Measurements from ENCODE around the gene CBX7. TPM values are rescaled to one million over a fixed set of nuclear protein-coding genes. Genes with fewer than 3 reads are reported as not detected.

CBX7 gene
- total RNA-seq, 1 donor from 2014 or later: 85.4 TPM

DNA sequence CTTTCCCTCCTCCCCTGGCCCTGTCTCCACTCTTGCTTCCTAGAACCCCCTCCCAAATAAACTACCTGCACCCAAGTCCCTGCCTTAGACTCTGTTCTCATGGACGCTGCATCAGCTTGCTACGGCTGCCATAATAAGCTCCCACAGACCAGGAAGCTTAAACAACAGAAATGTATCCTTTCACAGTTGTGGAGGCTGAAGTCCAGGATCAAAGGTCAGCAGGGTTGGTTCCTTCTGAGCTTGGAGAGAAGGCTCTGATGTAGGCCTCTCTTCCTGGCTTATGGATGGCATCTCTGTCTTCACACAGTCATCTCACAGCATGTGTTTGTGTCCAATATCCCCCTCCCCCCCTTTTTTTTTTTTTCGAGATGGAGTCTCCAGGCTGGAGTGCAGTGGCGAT, 23.4 kb downstream of the CBX7 start:
- Histone ChIP-seq H3K36me3 (peaks cover 17% of the 10 kb centered on the region), H3K4me1 (peaks cover 22% of the 10 kb centered on the region), H3K4me3 (no peak overlapping the region), H3K27ac (replicated peaks) (no peak overlapping the region), H3K9me3 (replicated peaks) (no peaks in the 10 kb centered on the region), H3K27me3 (ENCODE audit: low read depth) (no peaks in the 10 kb centered on the region)
- DNase-seq: no peak
- intact Hi-C loops (cut with micrococcal nuclease): no loop called here
- TF ChIP-seq, protein P1, sequence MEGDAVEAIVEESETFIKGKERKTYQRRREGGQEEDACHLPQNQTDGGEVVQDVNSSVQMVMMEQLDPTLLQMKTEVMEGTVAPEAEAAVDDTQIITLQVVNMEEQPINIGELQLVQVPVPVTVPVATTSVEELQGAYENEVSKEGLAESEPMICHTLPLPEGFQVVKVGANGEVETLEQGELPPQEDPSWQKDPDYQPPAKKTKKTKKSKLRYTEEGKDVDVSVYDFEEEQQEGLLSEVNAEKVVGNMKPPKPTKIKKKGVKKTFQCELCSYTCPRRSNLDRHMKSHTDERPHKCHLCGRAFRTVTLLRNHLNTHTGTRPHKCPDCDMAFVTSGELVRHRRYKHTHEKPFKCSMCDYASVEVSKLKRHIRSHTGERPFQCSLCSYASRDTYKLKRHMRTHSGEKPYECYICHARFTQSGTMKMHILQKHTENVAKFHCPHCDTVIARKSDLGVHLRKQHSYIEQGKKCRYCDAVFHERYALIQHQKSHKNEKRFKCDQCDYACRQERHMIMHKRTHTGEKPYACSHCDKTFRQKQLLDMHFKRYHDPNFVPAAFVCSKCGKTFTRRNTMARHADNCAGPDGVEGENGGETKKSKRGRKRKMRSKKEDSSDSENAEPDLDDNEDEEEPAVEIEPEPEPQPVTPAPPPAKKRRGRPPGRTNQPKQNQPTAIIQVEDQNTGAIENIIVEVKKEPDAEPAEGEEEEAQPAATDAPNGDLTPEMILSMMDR (IDR thresholded peaks at IDR 0.05; ENCODE audit: borderline replicate concordance): no peak

DNA sequence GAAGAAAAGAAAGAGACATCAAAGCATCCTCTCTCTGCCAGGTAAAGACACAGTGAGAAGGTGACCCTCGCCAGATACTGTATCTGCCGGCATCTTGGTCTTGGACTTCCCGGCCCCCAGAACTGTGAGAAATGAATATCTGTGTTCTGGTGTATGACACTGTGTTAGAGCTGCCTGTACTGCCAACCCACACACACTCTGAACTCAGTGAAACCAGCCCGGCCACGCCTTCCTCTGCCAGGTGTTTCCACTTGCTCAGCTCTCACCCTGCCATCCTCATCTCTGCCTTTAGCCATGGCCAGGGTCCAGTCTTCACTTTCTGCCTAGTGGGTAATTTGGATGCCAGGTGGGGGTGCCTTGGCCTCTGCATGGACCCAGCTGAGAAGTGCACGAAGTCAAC, 24.0 kb downstream of the CBX7 start:
- Histone ChIP-seq H3K4me3 (no peak overlapping the region), H3K27ac (replicated peaks) (no peak overlapping the region), H3K4me1 (peaks cover 22% of the 10 kb centered on the region), H3K36me3 (peaks cover 12% of the 10 kb centered on the region), H3K9me3 (replicated peaks) (no peaks in the 10 kb centered on the region), H3K27me3 (ENCODE audit: low read depth) (no peaks in the 10 kb centered on the region)
- TF ChIP-seq, protein P1 (IDR thresholded peaks at IDR 0.05; ENCODE audit: borderline replicate concordance): no peak
- DNase-seq: no peak
- intact Hi-C loops (cut with micrococcal nuclease): no loop called here

DNA sequence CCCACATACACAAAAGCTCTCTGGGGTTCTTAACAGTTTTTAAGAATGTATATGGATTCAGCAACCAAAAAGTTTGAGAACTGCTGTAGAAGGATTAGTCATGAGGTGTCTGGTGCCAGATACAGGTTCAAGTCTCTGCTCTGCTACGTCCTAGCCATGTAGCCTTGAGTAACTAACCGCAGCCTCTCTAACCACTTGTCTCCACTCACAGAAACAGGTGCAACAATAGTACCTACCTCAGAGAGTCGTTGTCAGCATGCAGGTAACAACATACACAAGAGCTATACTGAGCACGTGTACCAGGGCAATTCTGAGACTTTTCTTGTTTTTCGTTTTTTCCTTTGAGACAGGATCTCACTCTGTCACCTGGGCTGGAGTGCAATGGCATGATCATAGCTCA, 26.9 kb downstream of the CBX7 start:
- Histone ChIP-seq H3K36me3 (no peaks in the 10 kb centered on the region), H3K9me3 (replicated peaks) (no peaks in the 10 kb centered on the region), H3K27me3 (ENCODE audit: low read depth) (no peaks in the 10 kb centered on the region), H3K4me3 (no peak overlapping the region), H3K27ac (replicated peaks) (no peak overlapping the region), H3K4me1 (peaks cover 8% of the 10 kb centered on the region)
- no peak for DNase-seq
- intact Hi-C loops (cut with micrococcal nuclease): no loop called here
- TF ChIP-seq, protein P1 (IDR thresholded peaks at IDR 0.05; ENCODE audit: borderline replicate concordance): no peak

DNA sequence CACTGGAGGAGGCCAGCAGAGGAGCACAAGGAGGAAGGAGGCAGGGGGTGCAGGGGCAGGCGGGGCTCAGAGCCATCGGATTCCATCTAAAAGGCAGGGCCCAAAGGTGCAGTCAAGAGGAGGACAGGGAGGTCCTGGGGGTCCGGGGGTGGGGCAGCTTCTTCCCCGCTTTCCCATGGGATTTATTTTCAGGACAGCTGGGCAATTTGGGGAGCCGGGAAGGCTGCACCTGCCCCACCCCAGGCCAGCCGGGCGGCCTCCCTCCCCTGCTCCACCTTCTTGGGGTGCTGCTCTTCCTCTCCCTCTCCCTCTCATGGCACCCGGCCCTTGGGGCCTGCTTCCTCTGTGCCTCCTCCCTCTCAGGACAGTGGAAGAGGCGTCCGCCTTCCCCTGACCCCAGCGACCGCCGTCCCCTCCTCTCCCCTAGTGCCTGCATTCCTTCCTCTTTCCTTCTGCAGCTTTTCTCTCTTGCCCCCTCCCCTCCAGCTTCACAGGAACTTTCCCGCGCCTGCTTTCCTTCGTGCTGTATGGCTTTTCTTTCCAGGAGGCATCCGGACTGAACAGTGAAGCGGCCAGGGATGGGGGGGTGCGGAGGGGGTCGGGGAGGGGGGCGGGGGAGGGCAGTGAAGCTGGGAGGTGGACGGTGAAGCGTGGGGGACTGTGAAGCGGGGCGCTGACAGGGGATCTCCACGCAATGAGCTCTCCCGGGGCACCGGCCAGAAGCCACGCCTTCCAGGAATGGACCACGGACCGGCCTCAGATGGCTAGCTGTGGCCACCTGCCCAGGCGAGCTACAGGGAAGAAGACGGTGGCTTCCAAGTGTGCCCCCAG, 28.5 kb downstream of the CBX7 start:
- no peaks in the 10 kb centered on the region for H3K9me3 ChIP-seq (replicated peaks)
- no peak overlapping the region for H3K27ac ChIP-seq (replicated peaks)
- no peak for DNase-seq
- intact Hi-C loops (cut with micrococcal nuclease): no loop called here
- H3K4me1 ChIP-seq: peaks cover 2% of the 10 kb centered on the region
- TF ChIP-seq, protein P1 (IDR thresholded peaks at IDR 0.05; ENCODE audit: borderline replicate concordance): no peak
- H3K4me3 ChIP-seq: no peak overlapping the region
- no peaks in the 10 kb centered on the region for H3K36me3 ChIP-seq
- H3K27me3 ChIP-seq (ENCODE audit: low read depth): no peaks in the 10 kb centered on the region

DNA sequence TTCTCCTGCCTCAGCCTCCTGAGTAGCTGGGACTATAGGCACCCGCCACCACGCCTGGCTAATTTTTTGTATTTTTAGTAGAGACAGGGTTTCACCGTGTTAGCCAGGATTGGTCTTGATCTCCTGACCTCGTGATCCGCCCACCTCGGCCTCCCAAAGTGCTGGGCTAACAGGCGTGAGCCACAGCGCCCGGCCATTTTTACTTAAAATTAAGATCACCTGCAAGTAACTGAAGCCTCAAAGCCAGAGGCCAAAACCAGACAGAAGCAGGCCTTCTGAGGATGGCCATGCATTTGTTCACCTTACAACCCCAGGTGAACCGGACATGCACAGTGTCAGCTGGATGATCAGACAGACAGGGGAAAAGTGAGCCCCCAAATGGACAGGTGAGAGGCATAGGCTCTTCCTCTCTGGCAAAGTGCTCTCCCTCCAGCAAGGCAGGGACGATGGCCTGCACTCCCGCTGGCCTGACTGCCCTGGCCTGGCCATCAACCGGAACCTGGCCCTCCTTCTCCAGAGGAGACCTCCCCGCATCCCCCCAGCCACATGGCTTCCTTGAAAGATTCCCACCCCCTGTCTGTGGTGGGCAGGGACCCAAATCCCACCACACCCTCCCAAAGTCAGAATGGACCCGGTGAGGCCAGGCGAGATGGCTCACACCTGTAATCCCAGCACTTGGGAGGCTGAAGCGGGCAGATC, 29.6 kb downstream of the CBX7 start:
- H3K27ac ChIP-seq (replicated peaks): no peak overlapping the region
- no peaks in the 10 kb centered on the region for H3K36me3 ChIP-seq
- intact Hi-C loops (cut with micrococcal nuclease): no loop called here
- H3K4me3 ChIP-seq: no peak overlapping the region
- no peaks in the 10 kb centered on the region for H3K9me3 ChIP-seq (replicated peaks)
- DNase-seq: no peak
- no peaks in the 10 kb centered on the region for H3K27me3 ChIP-seq (ENCODE audit: low read depth)
- TF ChIP-seq, protein P1 (IDR thresholded peaks at IDR 0.05; ENCODE audit: borderline replicate concordance): no peak
- H3K4me1 ChIP-seq: peaks cover 2% of the 10 kb centered on the region
